GM19397 (cell line): Measurements from ENCODE around the gene INTS11.

Experiments used
- ATAC-seq: cut with Tn5 transposase; IDR thresholded peaks from one replicate; pipeline ENCODE4 v1.9.1; 2021; ENCODE audit warnings: mild to moderate bottlenecking, moderate library complexity; ENCODE audit not compliant: unreplicated experiment

Gene INTS11

GRCh38 chr1:1345384-1345783 lies 20.9 kb upstream of the INTS11 start:
- no peak for ATAC-seq

DNA sequence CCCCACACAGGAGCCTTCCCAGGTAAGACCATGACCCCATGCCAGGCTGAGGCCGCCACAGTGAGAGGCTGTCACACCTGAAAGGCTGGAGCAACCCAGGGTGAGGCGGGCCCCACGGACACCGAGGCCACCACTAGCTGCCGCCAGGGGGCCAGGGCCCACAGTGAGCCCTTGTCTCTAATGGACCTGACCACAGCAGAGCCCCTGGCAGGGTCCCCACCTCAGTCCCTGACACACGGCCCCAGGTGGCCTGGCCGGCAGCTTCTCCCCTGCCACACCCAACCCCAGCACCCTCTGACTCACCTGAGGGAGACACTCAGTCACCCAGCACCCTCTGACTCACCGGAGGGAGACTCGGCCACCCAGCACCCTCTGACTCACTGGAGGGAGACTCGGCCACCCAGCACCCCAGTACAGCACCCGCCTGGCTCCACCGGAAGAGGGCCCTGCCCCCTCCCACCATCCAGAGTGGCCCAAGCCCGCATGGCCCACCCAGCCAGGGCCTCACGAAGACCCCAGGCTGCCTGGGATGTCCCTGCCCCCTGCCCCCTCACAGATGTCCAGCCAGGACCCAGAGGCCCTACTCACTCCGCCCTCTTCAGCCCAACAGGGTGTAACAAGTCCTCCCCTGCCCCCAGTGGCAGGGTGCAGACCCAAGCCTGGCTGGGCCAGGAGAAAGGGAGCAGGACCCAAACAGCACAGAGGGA lies 20.3 kb upstream of the INTS11 start:
- ATAC-seq: no peak

- no peak for ATAC-seq
Measured at GRCh38 chr1:1343811-1344421, 19.5 kb upstream of the INTS11 start.

DNA sequence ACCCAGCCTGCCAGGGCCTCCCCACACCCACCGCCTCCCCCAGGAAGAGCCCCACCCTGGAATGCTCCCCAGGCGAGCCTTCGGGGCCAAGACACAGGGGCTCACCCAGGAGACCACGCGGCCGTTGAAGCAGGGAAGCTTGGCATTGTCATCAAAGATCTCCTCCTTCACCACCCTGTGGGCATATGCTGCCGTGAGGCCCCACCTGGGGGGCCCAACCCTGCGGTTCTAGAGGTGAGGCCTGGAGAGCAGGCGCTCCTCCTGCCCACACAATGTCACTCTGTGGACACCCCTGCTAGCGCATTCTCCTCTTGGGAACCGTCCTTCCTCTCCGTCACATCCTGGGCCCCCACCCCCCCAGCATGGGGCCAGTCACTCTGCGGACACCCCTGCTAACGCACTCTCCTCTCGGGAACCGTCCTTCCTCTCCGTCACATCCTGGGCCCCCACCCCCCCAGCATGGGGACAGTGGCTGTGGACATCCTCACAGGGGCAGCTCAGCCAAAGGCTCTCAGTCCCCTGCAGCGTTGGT lies 18.2 kb upstream of the INTS11 start:
- ATAC-seq: no peak

DNA sequence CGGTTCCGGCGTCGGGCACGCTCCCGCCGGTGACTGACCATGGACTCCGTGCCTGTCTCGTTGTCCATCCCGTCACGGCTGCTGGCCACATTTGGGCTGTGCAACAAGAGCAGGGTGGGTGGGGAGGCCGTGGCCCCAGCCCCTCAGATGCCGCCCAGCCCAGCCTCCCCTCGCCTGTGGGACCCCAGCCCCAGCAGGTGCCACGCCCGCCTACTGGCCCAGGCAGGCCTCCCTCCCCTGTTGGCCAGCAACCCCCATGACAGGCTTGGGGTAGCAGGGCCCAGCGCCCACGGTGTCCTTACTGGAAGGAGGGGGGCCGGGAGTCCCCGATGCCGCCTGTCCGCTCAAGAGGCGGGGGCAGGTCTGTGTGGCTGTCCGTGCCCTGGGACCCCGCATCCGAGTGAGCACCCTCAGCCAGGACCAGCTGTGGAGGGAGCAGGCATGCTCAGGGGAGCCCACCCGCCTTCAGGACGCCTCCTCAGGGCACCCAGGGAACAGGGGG lies 17.7 kb upstream of the INTS11 start:
- no peak for ATAC-seq

DNA sequence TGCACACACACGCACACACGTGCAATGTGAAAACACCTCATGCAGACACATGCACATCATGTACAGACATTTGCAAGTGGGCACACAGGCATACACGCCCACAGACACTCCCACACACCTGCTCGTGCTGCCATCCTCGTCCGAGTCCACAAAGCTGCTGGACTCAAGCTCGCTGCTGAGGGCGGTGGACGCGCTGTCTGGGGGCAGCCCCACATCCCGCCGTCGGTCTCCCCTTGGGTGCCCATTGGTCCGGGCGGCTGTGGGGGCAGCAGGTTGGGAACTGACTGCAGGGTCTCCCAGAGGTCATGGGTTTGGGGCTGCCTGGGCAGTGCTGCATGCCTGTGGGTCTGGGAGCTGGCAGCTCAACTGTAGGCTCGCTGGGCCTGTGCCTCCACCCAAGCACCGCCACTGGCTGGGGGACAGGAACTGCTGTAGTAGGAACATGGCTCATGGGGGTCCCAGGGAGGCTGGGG lies 17.1 kb upstream of the INTS11 start:
- no peak for ATAC-seq

DNA sequence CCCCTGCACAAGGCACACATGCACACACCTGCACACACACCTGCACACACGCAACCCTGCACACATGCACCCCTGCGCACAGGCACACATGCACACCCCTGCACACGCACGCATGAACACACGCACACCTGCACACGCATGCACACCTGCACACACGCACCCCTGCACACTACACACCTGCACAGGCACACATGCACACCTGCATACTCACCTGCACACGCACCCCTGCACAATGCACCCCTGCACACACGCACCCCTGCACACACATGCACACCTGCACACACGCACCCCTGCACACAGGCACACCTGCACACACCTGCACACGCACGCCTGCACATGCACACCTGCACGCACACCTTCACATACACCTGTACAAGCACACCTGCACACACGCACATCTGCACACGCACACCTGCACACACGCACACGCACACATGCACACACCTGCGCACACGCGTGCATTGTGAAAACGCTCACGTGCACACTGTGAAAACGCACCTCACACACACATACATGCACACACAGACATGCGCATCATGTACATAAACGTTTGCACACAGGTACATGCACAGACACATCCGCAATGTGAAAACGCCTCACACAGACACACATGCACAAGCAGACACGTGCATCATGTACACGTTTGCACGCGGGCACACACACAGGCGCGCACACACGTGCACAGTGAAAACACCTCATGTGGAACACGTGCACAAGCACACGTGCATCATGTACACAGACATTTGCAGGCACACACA lies 16.5 kb upstream of the INTS11 start:
- ATAC-seq: no peak

- no peak for ATAC-seq
Measured at GRCh38 chr1:1340185-1340584, 15.7 kb upstream of the INTS11 start.

DNA sequence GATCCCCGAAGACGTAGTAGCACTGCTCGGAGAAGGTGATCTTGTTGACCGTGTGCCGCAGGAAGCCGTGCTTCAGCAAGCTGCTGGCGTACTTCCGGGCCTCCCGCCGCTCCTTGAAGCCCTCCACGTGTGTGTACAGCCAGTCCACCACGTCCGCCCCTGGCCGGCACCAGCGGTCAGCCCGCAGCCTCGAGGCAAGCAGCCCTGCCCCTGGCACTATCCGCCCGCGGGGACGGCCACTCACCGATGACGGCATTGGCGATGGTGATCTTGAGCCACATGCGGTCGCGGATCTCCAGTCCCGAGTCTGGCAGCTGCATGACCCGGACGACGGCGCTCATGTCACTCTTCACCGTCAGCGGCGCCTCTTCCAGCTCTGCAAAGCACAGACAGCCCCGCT lies 13.8 kb upstream of the INTS11 start:
- ATAC-seq: no peak

GRCh38 chr1:1337793-1338147 lies 13.3 kb upstream of the INTS11 start:
- ATAC-seq: no peak

DNA sequence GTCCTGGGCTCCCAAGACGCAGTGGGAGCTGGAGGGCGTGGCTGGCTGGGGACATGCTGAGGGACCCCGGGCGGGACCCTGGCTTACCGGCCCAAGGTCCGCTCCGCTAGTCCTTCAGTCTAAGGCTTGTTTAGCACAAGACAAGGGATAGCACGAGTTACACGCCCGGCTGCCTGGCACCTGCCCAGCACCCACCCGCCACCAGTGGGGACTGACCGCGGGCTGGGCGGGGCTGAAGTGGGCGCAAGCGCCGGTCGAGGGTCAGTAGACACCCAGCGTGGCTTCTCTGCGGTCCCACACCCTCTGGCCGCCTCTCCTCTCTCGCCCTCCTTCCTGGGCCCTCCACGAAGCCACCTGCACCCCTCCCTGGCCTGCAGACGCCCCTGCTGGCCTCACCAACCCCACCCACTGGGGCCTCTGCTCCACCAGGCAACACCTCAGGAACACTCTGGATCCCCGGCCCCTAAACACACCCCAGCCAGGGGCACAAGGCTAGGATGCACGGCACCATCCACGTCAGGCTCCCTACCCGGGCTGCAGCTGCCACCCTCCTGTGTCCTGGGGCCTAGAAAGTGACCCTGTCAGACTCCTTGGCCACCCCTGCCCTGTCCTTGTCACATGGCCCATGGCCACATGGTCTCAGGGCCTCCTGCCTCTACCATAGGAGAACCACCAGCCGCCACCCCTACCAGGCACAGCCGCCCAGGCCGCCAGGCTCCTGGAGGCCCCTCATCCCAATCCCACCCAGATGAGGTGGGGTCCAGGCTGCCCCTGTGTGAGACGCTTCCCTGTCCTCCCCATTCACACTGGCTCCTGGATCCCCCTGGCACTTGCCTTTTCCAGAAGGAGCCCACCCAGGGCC lies 12.7 kb upstream of the INTS11 start:
- no peak for ATAC-seq

GRCh38 chr1:1336446-1336845 lies 12.0 kb upstream of the INTS11 start:
- ATAC-seq: no peak

DNA sequence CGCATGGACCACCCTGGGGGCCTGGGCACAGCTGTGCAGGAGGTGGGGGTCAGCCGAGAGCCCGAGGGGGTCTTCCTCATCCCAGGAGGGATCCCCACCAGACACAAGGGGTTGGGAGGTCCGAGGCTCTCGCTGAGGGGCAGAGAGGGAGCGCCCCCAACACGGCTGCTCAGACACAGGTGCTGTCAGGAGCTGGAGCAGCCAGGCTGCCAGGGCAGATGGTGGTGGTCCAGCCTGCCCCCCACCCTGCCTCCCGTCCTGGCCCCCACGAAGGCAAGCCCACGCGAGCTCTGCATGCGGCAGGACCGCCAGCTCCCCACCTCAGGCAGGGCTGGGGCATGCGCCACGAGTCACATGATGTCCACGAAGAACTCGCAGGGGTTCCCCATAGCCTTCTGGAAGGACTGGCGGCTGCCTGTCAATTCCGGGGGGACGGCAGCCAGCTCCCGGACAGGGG lies 11.4 kb upstream of the INTS11 start:
- ATAC-seq: no peak

DNA sequence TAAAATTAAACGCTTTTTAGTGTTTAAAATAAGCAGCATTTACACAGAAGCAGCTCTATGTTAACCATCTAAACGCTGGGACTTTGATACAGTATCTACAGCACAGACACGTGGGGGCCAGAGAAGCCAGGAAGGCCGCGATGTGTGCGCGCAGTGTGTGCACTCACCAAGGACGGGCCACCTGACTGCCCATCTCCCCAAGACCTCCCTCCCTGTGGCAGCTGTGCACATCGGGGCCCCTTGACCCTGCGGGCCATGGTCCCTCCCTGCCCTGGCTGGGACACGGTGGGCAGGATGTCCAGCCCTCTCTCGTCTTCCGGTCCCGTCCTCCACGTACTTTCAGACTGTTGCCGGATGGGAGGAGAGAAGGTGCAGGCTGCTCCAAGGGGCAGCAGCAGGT lies 10.8 kb upstream of the INTS11 start:
- no peak for ATAC-seq

DNA sequence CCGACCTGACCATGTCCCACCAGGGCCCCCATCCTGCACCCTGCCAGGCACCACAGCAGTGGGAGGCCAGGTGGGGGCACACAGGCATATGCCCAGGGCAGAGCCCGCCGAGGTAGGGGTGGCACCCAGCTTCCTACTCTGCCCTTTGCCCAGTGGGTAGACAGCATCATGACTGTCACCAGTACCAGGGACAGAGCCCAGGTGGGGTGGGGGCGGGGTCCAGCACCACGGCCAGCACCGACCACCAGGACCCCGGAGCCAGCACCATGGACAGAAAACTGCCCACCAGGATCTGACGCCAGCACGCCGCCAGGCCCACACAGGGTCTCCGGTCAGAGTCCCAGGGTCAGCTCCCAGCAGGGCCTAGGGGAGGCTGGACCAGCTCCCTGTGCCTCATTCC lies 10.4 kb upstream of the INTS11 start:
- no peak for ATAC-seq

DNA sequence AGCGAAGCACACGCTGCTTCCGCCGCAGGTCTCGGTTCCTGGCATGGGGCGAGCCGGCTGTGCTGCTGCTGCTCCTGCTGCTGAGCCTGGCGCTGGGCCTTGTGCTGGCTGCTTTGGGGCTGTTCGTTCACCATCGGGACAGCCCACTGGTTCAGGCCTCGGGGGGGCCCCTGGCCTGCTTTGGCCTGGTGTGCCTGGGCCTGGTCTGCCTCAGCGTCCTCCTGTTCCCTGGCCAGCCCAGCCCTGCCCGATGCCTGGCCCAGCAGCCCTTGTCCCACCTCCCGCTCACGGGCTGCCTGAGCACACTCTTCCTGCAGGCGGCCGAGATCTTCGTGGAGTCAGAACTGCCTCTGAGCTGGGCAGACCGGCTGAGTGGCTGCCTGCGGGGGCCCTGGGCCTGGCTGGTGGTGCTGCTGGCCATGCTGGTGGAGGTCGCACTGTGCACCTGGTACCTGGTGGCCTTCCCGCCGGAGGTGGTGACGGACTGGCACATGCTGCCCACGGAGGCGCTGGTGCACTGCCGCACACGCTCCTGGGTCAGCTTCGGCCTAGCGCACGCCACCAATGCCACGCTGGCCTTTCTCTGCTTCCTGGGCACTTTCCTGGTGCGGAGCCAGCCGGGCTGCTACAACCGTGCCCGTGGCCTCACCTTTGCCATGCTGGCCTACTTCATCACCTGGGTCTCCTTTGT lies 9.2 kb upstream of the INTS11 start:
- ATAC-seq: no peak

DNA sequence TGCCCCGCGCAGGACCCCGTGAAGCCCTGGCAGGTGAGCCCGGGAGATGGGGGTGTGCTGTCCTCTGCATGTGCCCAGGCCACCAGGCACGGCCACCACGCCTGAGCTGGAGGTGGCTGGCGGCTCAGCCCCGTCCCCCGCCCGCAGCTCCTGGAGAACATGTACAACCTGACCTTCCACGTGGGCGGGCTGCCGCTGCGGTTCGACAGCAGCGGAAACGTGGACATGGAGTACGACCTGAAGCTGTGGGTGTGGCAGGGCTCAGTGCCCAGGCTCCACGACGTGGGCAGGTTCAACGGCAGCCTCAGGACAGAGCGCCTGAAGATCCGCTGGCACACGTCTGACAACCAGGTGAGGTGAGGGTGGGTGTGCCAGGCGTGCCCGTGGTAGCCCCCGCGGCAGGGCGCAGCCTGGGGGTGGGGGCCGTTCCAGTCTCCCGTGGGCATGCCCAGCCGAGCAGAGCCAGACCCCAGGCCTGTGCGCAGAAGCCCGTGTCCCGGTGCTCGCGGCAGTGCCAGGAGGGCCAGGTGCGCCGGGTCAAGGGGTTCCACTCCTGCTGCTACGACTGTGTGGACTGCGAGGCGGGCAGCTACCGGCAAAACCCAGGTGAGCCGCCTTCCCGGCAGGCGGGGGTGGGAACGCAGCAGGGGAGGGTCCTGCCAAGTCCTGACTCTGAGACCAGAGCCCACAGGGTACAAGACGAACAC lies 8.5 kb upstream of the INTS11 start:
- no peak for ATAC-seq

DNA sequence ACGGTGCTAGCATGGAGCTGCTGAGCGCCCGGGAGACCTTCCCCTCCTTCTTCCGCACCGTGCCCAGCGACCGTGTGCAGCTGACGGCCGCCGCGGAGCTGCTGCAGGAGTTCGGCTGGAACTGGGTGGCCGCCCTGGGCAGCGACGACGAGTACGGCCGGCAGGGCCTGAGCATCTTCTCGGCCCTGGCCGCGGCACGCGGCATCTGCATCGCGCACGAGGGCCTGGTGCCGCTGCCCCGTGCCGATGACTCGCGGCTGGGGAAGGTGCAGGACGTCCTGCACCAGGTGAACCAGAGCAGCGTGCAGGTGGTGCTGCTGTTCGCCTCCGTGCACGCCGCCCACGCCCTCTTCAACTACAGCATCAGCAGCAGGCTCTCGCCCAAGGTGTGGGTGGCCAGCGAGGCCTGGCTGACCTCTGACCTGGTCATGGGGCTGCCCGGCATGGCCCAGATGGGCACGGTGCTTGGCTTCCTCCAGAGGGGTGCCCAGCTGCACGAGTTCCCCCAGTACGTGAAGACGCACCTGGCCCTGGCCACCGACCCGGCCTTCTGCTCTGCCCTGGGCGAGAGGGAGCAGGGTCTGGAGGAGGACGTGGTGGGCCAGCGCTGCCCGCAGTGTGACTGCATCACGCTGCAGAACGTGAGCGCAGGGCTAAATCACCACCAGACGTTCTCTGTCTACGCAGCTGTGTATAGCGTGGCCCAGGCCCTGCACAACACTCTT lies 7.7 kb upstream of the INTS11 start:
- no peak for ATAC-seq
